Activated gamma-delta T cell (primary cell): ENCODE measurements around the gene NEK4.

ENCODE experiments used
- DNase-seq: peaks from one replicate; lab custom pipeline; 2025; lab: John Stamatoyannopoulos, UW

Gene NEK4

DNA sequence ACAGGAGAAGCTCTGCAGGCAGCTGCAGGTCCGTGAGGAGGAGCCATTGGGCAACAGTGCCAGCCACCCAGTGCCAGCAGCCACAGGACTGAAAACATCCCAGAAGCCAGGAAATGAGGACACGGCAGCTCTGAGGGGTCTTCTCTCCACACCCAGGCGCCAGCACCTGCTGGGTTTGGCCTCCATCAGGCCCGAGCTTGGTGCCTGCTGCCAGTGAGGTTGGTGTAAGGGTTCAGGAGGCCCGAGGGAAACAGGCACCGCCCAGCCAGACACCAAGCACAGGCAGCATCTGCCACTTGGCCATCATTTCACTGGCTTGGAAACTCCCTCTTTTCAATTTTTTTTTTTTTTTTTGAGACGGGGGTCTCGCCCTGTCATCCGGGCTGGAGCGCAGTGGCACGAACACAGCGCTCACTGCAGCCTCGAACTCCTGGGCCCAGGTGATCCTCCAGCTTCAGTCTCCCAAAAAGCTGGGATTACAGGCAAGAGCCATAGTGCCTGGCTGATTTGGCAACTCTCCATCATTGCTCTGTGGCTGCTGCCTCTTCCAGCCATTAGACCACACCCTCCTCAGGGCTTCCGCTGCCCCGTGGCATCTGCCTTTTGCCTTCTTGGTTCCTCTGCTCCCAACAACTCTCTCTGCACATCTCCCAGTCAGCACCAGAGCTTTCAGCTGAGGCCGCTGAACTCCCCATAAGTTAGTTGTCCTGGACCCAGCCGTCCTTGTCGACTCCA, 22.4 kb upstream of the NEK4 start:
- no peak for DNase-seq

DNA sequence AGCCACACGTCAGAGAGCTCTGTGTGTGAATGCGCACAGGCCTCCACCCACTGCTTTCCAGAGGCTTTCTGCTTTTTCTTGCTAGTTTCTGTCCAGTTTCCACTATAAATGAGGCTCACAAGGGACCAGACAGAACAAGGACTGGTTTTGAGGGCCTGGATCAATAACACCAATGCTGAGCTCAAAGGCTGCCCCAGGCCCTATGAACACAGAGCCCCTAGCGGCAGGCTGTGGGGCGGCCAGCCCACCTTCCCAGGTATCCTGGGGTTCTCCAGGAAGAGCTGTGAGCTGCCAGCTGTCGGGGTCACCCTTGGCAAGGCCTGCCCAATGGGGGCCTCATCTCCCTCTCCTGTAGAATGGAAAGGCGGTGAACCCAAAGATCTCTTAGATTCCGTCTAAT, 21.7 kb upstream of the NEK4 start:
- no peak for DNase-seq

DNA sequence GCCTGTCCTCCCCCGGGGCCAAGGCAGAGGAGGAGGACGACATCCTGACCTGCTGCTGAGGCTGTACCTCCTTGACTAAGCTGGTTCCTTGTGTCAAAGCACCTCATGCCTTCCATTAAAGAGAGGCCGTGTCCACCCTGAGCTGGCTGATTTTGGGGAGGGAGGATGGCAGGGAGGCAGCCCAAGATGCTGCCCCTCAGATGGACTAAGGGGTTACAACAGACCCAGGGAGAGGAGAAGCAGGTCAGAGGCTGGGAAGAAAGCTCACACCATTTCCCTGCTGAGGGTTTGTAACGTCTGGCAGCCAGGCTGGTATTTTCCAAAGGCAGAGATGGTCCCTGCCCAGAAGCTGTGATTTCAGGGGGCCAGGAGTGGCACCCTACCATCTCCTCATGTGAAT, 21.2 kb upstream of the NEK4 start:
- no peak for DNase-seq

DNA sequence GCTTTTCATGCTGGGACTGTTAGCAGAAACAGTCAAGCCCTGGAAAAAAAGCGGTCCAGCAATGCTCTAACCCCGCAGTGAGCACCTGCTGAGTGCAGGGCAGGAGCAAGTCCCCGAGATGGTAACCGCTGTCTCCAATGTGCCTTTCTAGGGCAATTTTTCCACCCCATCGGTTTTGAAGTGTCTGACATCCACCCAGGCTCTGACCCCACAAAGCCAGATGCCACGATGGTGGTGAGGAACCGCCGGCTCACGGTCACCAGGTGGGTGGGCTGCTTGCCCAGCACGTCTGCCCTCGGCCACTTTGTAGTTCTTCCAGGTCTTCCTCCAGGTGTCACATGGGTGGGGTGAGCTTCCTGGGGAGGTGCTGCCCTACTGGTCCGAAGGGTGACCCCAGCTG, 20.6 kb upstream of the NEK4 start:
- no peak for DNase-seq

DNA sequence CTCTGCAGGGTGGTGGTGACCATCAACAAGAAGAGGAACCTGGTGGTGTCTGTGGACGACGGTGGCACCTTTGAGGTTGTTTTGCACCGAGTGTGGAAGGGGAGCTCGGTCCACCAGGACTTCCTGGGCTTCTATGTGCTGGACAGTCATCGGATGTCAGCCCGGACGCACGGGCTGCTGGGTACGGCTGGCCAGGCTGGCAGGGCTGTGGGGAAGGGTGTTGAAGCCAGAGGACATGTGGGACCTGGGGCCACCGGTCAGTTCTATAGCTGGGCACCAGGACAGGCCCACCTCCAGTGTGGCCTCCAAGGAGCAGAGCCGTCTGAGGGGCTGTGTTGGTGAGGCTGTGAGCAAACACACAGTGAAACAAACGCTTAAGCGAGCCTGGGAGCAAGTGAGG, 20.0 kb upstream of the NEK4 start:
- no peak for DNase-seq

DNA sequence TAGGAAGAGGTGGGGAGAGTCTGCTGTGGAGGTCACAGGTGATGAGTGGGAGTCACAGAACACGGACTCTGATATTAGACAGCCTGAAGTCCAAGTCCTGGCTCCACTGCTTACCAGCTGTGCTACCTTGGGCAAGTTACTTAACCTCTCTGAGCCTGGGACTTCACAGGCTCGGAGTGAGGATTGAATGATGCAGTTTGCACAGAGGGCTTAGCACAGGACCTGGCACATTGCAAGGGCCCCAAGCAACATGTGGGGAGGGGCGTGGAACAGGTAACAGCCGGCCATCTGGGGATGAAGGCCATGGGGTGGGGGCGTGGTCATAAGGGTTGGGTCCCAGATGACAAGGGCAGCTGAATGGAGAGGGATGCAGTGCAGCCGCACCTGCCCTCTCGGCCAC, 19.6 kb upstream of the NEK4 start:
- DNase-seq = no peak

DNA sequence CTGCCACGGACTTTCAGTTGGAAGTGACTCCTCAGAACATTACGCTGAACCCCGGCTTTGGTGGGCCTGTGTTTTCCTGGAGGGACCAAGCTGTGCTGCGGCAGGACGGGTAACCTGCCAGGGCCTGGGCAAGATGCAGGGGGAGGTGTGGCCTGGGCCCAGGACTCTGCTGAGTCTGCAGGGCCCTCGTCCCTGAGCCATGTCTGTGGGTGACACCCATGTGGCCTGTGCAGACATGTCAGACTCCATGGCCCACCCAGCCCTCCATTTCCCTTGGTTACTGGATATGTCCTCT, 19.0 kb upstream of the NEK4 start:
- no peak for DNase-seq

DNA sequence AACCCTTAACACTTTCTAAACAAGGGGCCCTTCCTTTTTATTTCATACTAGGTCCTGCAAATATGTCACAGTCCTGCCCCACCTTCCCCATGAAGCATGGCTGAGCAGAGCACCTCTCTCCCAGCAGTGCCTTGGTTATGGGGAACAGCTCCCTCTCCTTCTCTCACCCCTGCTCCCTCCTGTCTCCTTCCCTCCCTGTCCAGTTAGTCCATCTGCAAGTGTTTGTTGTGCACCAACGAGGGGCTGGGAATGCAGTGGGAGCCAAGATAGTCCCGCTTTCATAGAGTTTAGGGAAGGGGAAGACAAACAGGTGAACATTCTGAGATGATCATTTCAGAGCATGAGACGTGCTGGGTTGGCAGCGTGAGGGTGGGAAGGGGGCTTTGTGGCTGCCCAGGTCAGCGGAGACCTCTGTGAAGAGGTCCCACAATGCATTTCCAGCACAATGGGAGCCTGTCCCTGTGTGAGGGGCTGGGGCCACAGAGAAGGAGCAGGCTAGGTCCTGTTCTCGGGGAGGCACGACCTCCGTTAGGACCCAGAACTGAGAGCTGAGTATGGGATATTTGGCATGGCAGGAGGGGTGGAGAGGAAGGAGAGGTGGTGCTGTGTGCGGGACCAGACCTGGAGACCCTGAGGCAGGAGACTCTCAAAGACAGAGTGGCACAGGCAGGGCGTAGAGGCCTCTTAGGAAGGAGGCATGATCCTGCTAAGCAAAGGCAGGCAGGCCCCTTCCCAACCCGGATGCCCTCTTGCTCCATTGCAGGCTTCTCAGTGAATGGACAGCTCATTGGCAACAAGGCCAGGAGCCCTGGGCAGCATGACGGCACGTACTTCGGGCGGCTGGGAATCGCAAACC, 18.4 kb upstream of the NEK4 start:
- no peak for DNase-seq

DNA sequence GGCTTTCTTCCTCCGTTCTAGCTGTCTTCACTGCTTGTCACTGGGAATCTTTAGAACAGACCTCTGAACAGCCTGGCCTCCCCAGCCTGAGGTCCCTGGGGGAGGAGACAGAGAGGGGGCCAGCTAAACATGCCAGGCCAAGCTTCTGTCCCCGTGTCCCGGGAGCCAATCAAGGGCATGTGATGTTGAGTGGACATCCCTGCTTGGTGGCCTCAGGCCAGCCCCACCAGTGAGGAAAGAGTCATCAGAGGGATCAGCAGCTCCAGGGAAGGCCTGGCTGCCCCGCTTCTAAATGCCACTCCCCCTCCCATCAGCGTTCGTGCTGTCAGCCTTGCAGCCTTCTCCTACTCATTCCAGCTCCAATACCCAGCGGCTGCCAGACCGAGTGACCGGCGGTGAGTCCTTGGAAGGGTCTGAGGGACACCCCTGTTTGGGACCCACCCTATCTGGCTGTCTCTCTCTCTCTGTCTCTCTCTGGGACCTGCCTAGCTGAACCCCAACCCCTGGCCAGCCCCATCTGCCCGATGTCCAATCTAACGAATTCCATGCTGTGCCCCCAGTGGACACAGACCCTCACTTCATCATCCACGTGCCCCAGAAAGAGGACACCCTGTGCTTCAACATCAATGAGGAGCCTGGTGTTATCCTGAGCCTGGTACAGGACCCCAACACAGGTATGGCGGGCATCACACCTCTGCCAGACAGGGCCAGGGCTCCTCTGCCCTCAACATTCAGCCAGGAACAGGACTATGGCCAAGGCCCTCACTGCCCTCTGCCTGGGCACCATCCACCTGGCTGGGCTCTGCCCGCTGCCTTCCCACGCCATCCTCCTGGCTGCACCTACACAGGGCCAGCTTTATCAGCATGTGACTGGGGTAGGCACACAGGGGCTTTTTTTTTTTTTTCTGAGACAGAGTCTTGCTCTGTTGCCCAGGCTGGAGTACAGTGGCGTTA, 17.2 kb upstream of the NEK4 start:
- no peak for DNase-seq

DNA sequence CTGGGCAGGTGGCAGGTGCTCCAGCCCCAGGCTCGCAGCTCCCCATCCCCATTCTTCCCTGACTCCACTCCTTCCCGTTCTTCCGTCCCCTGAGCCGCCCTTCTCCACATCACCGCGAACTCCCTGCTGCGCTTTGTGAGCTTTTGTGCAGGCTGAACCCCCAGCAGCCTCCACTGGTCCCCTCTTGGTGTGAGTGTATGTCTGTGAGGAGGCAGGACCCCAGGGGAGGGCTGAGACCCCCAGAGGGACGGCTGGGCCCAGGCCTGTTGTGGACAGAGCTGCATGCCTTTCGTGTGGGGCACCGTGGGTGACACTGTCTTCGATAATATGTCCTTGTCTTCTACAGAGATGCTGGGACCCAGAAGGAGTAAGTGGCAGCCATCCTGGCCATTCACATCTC, 16.5 kb upstream of the NEK4 start:
- no peak for DNase-seq

DNA sequence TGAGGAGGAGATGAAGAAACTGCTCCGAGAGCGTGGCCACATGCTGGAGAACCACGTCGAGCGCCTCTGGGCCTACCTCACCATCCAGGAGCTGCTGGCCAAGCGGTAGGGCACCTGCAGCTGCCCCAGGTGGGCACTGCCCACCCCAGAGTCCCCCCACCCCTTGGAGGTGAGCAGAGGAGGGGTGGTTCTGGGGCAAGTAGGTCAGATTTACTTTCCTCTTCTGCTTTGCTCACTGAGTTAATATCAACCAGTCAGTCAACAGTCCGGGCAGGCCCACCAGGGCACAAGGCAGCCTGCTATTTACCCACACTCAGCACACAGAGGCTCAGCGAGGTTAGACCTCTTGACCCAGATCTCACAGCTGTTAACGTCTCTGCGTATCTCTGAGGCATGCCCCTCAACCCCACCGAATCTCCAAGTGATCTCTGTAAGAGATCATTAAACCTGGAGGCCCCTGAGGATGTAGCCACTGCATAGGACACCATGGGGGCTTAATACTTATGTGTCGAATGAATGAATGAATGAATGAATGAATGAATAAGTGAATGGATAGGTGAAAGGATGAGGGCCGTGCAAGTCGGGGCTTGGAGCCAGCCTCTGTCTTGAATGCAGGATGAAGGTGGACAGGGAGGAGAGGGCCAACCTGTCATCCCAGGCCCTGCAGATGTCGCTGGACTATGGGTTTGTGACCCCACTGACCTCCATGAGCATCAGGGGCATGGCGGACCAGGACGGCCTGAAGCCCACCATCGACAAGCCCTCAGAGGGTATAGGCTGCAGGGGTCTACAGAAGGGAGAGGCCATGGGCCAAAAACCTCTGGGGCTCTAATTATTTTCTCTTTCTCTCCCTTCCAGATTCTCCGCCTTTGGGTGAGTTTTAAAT, 15.8 kb upstream of the NEK4 start:
- no peak for DNase-seq

DNA sequence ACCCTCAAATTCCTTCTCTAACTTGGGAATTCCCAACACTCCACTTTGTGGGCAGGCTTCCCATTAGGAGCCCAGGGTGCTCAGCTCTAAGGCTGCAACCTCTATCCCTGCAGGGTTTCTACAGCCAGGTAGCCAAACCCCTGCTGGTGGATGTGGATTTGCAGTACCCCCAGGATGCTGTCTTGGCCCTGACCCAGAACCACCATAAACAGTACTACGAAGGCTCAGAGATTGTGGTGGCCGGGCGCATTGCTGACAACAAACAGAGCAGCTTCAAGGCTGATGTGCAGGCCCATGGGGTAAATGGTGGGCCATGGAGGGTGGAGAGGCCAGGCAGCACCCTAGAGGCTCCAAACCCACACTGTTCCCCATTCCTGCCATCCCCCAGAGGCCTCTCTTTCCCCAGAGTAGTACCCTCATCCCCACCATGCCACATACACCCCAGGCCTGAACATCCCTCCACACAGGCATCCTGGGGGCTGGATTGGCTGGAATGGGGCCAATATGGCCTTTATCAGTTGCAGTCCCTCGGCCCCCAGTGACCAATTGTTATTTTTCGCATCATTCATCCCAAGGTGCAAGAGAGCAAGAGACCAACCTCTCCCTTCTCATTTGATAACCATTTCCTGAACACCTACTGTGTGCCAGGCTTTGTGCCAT, 14.3 kb upstream of the NEK4 start:
- DNase-seq = no peak

DNA sequence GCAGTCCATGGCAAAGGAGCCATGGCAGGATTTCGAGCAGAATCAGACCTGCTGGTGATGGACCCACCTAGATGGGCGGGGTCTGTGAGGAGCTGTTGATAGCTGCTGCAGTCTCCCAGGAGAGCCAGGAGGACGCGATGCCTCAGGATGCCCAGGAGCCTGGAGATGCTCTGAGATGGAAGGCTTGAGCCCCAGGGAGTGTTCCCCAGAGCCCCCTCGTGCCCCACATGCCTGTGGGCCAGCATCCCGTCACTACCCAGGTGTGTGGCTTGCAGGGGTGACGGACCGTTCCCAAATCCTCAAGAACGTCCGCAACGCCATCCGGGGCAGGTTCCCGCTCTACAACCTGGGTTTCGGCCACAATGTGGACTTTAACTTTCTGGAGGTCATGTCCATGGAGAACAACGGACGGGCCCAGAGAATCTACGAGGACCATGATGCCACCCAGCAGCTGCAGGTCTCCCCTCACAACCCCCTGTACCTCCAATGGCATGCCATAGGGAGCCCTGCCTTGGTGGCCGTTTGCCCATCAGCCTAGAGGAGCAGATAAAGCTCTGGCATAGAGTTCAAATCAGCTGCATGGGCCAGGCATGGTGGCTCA, 13.4 kb upstream of the NEK4 start:
- no peak for DNase-seq

DNA sequence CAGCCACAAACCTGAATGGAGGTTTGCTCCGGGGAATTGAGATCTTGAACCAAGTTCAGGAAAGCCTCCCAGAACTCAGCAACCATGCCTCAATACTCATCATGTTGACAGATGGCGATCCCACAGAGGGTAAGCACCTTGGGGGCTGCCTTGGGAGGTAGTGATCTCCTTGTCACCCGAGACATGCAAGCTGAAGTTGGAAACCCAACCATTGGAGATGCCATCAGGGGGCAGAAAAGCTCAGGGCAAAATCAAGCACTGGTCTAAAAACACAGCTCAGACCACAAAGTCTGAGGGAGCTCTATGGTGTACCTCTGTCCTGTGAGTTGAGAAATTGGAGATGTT, 12.4 kb upstream of the NEK4 start:
- DNase-seq = no peak

DNA sequence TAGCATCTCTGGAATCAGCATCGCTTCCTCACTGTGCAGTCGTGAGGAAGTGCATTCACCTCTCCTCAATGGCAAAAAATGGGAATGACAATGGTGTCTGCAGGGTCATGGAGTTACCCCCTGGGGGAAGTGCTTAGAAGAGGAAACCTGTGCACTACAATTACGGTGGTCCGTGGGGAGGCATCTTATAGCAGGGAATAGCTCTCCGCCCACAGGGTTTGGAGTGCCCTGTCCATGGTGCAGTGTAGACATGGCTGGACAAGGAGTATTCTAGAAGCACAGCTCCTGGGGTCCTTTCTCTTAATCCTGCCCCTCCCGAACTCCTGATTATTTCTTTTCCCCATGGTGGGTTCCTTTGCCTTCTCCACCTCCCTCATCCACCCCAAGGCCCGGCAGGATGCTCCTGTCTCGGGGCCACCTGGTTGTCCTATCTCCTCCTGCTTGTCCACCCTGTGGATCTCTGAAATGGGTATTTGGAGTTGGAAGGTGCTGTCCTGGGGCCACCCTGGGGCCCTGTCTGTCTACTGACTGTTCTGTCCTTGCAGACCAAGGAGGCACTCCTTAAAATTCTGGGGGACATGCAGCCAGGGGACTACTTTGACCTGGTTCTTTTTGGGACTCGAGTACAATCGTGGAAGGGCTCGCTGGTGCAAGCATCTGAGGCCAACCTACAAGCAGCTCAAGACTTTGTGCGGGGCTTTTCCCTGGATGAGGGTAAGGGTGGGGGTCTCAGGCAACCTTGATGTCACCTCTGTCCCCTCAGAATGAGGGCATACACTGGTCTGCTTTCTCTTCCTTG, 11.9 kb upstream of the NEK4 start:
- no peak for DNase-seq

DNA sequence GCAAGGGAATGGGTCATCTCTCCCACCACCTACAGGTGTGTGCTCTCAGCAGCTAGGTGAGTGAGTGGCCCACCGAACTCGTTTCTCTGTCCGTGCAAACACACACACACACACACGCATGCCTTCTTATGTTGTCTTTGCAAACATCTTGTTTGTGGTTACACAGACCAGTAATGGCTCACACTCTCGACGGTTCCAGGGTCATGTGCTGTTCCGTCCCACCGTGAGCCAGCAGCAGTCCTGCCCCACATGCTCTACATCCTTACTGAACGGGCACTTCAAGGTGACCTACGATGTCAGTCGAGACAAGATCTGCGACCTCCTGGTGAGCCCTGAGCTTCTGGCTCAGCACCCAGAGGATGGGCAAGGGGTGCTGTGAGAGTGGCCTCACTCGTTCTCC, 11.0 kb upstream of the NEK4 start:
- DNase-seq = no peak

DNA sequence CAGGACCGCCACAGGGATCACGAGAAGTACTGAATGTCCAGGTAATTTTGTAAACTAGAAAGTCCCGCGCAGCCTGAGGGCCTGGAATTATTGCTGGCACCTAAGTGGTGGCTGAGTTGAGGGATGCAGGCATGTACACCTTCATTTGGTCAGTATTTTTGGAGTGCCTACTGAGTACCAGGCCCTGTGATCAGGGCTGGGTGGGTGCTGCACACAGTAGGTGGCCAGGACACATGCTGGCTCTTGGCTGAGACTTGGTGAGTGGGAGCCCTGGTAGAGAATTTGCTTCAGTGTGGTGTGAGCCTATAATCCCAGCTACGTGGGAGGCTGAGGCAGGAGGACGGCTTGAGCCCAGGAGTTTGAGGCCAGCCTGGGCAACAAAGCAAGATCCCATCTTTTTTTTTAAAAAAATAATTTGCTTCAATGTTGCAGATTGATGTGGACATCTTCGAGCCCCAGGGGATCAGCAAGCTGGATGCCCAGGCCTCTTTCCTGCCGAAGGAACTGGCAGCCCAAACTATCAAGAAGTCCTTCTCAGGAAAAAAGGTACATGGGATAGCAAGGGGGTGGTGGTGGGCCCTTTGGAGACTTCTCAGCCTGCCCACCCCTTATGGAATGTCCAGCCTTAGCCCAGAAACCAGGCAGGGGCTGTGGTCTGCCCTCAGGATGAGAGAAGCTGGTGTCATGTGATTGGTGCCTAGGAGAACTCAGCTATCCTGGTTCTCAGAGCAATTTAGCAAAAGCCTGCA, 9.3 kb upstream of the NEK4 start:
- DNase-seq = no peak

DNA sequence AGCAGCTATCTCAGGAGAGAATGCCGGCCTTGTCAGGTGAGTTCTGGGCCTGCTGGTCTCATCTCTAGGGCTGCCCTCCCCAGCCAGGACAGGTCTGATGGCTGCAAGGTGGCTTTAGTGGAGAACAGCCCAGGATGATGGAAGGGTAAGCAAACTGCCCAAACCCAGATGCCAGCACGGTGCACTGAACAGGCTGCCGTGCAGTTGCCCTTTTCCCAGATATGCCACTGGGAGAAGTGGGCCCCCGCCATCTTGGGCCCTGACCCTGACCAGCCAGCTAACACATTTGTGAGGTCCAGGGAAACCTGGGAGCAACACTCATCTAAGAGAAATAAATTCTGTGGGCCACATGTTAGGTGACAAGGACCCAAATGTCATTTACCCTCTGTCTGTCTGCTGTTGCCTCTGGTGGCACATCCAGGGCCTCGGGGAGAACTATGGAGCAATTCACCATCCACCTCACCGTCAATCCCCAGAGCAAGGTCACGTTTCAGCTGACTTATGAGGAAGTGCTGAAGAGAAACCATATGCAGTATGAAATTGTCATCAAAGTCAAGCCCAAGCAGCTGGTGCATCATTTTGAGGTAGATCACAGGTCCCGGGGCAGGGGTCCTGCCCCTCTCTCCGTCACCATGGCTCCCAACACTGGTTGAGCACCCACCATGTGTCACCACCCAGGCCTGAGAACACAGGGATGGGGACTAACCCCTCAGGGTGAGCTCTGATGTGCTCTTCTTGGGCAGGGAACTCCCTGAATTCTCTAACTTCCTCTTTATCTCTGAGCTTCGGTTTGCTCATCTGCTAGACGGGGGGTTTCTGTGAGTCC, 8.5 kb upstream of the NEK4 start:
- no peak for DNase-seq
